Activated T-helper 9 cell treated with anti-CD3 and anti-CD28 coated beads, Interleukin-2, amount 50 U/mL, for 16 hours (primary cell): Measurements from ENCODE around the gene LIME1.
"Not testable (repeated sequence)": the region's sequence is repeated elsewhere in the genome, so short reads cannot be mapped to it uniquely, and the experiment has no call there.

Experiments
- DNase-seq: peaks from one replicate; pipeline ENCODE4 v3.0.0-alpha.2; 2020; ENCODE audit warnings: low read depth

The LIME1 gene

GRCh38 chr20:63708301-63709148 lies 27.9 kb upstream of the LIME1 start:
- no peak for DNase-seq

GRCh38 chr20:63709149-63709527 lies 27.3 kb upstream of the LIME1 start:
- no peak for DNase-seq

GRCh38 chr20:63711085-63711645 lies 25.3 kb upstream of the LIME1 start:
- DNase-seq = no peak

- DNase-seq = no peak
Measured at GRCh38 chr20:63712191-63712590, 24.3 kb upstream of the LIME1 start.

- no peak for DNase-seq
Measured at GRCh38 chr20:63714858-63715257, 21.6 kb upstream of the LIME1 start.

GRCh38 chr20:63718996-63719395 lies 17.5 kb upstream of the LIME1 start:
- DNase-seq = no peak

GRCh38 chr20:63722967-63723622 lies 13.4 kb upstream of the LIME1 start:
- not testable (repeated sequence) for DNase-seq

- not testable (repeated sequence) for DNase-seq
Measured at GRCh38 chr20:63730189-63730733, 6.2 kb upstream of the LIME1 start.

GRCh38 chr20:63731410-63731809 lies 5.1 kb upstream of the LIME1 start:
- DNase-seq = no peak

- DNase-seq = no peak
Measured at GRCh38 chr20:63732118-63733095, 4.1 kb upstream of the LIME1 start.

GRCh38 chr20:63733117-63733516 lies 3.3 kb upstream of the LIME1 start:
- no peak for DNase-seq

GRCh38 chr20:63733579-63734081 lies 2.8 kb upstream of the LIME1 start:
- no peak for DNase-seq

GRCh38 chr20:63734111-63734945 lies 2.1 kb upstream of the LIME1 start:
- DNase-seq = no peak

- no peak for DNase-seq
Measured at GRCh38 chr20:63734946-63735858, 1.3 kb upstream of the LIME1 start.

GRCh38 chr20:63736893-63737694 lies 630 bp downstream of the LIME1 start:
- peak; percentile 37 for DNase-seq

- DNase-seq = no peak
Measured at GRCh38 chr20:63737695-63737944, 1.2 kb downstream of the LIME1 start.

- DNase-seq = no peak
Measured at GRCh38 chr20:63737945-63738686, 1.7 kb downstream of the LIME1 start.

GRCh38 chr20:63738687-63739129 lies 2.2 kb downstream of the LIME1 start:
- DNase-seq = no peak
